HG03565 (cell line): Measurements from ENCODE around the gene NDOR1.

Experiments
- ATAC-seq: cut with Tn5 transposase; IDR thresholded peaks from one replicate; pipeline ENCODE4 v1.9.1; 2021; ENCODE audit warnings: mild to moderate bottlenecking, moderate library complexity; ENCODE audit not compliant: unreplicated experiment

The NDOR1 gene

DNA sequence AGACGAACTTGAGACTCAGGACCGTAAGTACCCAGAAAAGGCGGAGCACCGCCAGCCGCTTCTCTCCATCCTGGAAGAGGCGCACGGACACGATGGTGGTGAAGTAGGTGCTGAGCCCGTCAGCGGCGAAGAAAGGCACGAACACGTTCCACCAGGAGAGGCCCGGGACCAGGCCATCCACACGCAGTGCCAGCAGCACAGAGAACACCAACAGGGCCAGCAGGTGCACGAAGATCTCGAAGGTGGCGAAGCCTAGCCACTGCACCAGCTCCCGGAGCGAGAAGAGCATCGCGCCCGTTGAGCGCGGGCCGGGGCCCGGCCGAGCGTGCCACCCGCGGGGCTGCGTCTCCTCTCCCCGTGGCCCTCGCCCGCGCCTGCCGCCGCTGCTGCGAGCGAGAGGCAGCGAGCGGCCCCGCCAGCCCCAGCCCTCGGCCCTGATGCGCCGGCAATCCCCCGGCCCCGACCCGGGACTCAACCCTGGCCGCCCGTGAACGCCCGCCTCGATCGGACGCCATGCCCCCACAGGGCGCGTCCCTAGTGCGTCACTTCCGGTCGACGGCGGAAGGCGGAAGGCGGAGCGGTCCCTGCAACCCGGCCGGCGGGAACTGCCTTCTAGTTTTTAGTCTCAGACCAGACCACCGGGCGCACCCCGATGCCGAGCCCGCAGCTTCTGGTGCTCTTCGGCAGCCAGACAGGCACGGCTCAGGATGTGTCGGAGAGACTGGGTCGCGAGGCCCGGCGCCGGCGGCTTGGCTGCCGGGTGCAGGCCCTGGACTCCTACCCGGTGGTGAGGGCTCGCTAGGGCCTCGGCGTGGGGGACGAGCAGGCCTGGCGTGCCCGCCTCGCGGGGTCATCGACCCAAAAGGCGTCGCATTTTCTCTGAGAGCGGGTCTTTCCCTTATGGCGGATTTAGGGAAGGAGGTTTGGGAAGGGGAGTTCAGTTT, at the start of gene NDOR1, which contains the start of gene TMEM203:
Gene NDOR1, plus strand, starts transcription at position 575 of the 944 bp plus-strand sequence. Its CDS starts 78 bp downstream, at position 653.
Gene TMEM203, minus strand, starts transcription at position 523 of the 944 bp plus-strand sequence. Its CDS starts 234 bp downstream, at position 289.
- ATAC-seq, result peak; percentile 31

DNA sequence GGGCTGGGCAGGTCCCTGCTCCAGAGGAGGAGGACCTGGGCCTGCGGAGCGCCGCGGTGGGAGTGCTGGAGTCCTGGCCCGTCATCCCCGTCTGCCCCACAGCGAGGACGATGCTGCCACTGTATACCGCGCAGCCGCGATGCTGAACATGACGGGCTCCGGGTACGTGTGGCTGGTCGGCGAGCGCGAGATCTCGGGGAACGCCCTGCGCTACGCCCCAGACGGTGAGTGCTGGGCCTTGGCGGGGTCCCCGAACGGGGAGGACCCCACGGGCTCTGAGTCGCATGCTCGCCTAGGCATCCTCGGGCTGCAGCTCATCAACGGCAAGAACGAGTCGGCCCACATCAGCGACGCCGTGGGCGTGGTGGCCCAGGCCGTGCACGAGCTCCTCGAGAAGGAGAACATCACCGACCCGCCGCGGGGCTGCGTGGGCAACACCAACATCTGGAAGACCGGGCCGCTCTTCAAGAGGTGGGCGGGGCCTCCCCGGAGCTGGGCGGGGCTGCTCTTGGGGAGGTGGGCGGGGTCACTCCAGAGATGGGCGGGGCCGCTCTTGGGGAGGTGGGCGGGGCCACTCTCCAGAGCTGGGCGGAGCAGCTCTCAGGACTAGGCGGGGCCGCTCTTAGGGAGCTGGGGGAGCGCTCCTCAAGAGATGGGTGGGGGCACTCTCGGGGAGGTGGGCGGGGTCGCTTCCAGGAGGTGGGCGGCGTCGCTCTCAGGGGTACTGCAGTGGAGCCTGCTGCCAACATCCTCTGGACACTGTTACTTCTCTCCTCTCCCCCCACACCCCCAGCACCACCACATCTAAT, 48.7 kb upstream of the NDOR1 start:
- no peak for ATAC-seq

DNA sequence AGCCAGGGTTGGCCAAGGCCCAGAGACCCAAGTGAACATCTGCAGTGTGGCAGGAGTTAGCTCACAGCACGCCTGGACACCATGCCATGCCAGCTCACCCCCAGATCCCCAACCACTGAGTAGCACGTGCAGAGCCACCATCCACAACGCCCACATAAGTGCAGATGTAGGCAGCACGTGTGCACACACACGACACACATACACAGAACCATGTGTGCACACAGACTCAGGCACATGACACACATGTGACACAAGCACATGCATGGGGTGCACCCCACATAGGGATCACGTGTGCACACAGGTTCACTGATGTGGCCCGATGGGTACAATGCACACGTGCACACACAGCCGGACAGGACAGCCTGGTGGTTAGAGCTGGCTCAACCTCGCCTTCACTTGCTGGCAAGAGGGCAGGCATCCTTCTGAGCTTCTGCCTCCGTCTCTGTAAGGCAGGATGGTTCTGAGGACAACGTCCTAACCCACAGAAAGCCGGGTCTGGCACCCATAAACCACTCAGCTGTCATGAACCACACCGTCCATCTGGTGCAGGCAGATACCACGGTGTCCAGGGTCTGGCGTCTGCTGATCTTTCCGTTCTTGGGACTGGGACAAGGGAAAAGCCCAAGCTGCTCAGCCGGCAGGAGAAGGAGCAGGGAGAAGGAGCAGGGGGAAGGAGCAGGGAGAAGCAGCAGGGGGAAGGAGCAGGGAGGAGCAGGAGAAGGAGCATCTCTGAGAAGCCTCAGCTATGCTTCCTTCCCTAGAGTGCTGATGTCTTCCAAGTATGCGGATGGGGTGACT, 47.7 kb upstream of the NDOR1 start:
- ATAC-seq, result no peak

DNA sequence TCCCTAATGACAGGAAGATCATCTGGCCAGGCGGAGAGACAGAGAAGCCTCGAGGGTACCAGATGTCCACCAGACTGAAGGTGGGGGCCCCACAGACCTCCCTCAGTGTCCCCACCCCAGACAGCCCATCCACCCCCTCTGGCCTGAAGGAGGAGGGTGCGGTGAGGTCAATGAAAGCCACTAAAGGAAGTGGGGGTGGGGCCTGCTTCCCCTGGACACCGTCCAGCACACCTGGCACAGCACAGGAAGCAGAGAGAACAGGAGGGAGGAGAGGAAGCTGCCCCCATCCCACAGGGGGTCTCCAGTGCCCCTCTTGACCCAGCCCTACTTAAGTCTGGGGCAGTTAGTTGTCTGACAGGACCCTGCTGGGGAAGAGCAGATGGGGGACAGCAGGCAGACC, 46.9 kb upstream of the NDOR1 start:
- ATAC-seq, result no peak

DNA sequence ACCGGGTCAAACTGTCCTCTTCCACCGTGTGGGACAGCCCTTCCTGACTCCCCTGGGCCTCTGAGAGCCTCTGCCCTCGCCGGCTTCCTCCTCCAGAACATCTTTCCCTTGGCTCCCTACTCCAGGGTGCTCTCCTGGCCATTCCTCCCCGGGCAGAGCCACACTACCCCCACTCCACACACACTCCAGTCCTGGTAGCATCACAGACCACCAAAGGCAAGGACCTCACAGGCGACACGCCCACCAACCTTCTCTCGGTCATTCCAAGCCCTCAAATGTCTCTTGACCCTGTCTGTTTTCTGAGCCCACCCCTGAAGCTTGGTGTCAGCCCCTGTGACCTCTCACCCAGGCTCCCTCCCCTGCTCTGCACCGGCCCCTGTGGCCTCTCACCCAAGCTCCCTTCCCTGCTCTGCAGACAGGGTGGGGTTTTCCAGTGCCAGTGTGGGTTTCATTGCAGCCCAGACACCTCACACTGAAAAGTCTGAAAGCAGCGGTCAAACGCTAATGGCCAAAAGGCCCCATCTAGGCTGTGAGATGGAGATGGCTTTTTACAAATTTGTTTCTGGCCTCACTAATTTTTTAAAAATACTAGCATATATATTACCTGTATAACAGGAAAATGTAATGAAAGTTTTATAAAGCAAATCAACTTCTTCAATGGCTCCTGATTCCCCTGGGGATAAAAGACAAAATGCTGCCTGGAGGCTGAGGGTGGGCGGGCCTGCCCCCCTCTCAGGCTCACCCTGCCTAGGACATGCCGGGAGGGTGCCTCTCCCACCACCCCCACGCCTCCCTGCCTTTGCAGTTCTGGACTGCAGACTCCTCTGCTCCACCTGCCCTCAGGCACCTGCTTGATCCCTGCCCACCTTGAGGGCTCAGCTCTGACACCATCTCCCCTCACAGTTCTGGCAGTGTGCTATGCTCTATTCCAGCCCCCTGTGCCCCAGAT, 46.1 kb upstream of the NDOR1 start:
- ATAC-seq, result no peak

DNA sequence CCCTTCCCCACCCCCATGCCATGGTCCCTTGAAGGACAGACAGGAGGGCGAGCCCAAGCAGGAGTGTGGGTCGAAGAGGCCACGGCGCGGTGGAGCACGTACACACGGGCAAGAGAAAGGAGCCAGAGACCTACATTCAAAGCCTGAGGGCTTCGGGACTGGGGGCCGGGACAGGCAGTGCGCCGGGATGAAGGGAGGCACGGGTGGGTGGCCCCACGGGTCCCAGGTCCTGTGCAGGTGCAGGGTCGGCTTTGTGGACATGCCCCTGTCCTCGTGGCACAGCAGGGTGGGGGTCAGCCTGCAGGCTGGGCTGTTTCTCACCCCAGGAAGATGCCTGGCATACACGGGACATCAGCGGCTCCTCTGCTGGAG, 45.5 kb upstream of the NDOR1 start:
- no peak for ATAC-seq

DNA sequence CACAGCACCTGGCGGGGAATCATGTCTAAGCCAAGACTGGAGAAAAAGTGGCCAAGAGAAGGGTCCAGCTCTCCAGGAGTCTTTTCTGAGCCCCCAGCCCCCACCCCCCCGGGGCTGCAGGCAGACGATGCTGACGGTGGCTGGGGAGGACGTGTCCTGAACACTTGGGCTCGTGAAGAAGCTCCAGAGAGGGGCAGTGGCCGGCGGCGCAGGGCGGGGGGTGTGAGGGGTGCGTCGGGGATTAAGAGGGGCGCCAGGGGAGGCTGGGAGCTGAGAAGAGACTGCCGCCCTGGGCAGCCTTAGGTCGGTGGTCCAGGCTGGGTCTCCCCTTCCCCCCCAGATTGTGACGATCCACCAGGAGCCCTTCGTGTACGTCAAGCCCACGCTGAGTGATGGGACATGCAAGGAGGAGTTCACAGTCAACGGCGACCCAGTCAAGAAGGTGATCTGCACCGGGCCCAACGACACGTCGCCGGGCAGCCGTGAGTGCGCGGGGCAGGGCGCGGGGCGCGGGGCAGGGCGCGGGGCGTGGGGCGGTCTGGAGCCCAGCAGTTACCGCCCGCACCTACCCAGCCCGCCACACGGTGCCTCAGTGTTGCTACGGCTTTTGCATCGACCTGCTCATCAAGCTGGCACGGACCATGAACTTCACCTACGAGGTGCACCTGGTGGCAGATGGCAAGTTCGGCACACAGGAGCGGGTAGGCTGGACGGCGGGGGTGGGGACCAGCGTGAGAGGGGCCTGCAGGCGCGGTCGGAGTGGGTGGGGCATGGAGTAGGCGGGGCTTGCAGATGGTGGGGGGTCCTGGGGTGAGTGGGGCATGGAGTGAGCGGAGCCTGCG, 44.6 kb upstream of the NDOR1 start:
- ATAC-seq, result no peak

DNA sequence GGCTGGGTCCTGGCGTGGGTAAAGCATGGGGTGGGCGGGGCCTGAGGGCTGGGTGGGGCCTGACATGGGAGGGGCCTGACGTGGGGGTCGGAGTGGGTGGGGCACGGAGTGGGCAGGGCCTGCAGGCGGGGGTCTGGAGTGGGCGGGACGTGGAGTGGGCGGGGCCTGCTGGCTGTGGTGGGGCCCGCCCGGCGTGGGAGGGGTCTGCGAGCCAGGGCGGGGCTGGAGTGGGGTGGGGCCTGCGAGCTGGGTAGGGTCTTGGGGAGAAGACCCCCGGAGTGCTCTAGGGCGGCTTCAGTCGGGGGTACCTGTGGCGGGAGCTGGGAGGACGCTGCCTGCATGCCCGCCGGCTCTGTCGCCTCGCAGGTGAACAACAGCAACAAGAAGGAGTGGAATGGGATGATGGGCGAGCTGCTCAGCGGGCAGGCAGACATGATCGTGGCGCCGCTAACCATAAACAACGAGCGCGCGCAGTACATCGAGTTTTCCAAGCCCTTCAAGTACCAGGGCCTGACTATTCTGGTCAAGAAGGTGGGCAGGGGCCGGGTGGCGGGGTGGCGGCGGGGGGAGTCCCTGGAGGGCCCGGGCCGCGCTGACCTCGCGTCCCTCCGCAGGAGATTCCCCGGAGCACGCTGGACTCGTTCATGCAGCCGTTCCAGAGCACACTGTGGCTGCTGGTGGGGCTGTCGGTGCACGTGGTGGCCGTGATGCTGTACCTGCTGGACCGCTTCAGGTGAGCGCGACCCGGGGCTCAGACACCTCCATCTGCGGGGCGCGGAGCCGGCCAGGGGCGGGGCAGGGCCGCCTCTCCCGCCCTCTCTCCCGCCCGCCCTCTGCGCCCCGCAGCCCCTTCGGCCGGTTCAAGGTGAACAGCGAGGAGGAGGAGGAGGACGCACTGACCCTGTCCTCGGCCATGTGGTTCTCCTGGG, 43.7 kb upstream of the NDOR1 start:
- no peak for ATAC-seq

DNA sequence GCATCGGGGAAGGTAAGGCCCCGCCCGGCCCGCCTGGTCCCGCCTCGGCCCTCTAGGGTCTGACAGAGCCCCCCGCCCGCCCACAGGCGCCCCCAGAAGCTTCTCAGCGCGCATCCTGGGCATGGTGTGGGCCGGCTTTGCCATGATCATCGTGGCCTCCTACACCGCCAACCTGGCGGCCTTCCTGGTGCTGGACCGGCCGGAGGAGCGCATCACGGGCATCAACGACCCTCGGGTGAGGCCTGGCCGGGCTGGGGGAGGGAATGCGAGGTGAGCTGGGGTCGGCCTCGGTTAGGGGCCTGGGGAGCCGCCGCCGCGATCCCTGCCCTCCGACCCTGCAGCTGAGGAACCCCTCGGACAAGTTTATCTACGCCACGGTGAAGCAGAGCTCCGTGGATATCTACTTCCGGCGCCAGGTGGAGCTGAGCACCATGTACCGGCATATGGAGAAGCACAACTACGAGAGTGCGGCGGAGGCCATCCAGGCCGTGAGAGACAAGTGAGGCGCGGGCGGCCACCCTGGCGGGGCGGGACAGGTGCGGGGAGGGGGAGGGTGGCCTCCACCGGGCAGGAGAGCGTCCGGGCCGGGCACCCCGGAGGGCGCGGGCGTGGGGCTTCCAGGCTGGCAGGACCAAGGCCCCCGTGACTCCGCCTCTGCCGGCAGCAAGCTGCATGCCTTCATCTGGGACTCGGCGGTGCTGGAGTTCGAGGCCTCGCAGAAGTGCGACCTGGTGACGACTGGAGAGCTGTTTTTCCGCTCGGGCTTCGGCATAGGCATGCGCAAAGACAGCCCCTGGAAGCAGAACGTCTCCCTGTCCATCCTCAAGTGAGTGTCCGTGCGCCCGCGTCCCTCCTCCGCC, 42.8 kb upstream of the NDOR1 start:
- ATAC-seq, result no peak

DNA sequence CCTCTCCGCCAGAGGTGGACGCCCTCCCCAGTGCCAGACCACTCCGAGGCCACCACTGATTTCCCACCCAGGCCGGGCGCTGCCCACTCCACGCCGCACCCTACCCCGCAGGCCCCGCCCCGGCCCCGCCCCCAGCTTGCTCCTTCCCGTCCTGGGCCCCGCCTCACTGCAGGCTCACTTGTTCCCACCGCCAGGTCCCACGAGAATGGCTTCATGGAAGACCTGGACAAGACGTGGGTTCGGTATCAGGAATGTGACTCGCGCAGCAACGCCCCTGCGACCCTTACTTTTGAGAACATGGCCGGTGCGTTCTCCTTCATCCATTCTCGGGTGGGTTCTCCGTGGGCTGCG, 42.2 kb upstream of the NDOR1 start:
- no peak for ATAC-seq

DNA sequence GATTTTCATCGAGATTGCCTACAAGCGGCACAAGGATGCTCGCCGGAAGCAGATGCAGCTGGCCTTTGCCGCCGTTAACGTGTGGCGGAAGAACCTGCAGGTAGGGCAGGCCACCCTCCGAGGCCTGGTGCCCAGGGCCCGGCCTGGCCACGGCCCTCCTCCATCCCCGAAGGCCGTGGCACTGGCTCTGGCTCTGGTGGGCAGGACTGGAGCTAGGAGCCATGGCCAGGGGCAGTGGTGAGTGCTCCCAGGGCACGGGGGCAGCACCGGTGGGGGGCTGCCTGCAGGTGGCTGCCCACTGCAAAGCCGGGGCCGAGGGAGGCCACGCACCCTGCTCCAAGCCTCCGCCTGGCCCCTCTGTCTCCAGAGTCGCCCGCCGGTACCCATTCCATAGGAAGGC, 41.7 kb upstream of the NDOR1 start:
- ATAC-seq, result no peak

DNA sequence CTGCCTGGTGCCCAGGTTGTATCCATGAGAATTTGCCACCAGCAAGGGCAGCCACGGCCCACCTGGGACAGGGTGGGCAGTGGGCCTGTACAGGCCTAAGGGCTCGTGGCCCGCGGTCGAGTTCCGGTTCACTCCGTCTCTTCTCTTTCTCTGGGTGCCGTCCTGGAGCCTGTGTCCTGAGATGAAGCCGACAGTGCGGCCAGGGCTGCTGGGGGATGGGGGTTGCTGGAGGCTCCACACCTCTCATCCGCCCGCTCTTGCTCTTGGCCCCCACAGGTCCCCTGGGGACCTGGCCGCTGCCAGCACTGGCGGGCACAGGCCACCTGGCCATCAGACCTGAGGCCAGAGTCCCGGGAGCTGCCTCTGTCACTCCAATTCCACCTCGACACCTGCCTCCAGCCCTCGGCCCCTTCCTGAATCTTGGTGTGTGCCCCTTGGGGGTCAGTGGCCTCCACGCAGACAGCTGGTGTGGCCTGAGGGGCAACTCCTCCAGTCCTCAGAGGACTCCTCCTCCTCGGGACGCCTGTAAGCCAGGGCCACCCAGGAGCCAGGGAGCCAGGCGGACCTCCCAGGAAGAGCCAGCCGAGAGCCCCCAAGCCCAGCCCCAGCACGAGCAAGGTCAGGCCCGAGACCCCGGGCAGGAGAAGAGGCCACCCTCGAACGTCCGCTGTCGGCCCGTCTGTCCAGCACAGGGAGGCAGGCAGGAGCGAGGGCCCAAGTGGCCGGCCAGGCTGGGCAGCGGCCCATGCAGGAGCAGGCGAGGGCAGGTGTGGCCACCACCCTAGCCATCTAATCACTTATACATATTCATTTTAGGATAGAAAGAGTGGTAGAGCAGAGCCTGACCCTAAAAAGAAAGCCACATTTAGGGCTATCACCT, 40.9 kb upstream of the NDOR1 start:
- no peak for ATAC-seq

DNA sequence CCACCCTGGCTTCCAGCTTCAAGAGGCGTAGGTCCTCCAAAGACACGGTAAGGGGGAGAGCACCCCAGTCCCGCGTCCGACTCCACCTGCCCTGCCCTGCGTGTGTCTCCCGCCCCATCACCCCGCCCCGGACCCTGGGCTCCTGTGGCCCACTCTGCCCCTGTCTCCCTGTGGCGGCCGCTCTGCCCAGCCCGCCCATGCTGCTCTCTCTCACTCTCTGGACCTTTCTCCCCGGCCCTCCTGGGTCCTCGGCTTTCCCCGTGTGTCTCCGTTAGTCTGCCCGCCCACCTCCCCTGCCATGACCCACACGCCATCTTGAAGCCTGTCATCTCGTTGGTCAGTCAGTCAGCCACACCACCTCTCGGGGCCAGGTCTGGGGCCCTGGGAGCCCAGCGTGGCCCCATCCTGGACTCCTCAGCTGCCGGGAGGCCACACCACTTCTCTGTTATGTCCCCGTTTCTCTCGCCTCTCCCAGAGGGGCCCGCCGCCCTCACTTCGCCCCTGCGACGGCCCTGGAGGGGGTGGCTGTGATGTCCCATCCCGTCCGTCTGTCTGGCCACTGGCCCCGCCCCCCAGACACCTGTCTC, 40.2 kb upstream of the NDOR1 start:
- ATAC-seq, result no peak

DNA sequence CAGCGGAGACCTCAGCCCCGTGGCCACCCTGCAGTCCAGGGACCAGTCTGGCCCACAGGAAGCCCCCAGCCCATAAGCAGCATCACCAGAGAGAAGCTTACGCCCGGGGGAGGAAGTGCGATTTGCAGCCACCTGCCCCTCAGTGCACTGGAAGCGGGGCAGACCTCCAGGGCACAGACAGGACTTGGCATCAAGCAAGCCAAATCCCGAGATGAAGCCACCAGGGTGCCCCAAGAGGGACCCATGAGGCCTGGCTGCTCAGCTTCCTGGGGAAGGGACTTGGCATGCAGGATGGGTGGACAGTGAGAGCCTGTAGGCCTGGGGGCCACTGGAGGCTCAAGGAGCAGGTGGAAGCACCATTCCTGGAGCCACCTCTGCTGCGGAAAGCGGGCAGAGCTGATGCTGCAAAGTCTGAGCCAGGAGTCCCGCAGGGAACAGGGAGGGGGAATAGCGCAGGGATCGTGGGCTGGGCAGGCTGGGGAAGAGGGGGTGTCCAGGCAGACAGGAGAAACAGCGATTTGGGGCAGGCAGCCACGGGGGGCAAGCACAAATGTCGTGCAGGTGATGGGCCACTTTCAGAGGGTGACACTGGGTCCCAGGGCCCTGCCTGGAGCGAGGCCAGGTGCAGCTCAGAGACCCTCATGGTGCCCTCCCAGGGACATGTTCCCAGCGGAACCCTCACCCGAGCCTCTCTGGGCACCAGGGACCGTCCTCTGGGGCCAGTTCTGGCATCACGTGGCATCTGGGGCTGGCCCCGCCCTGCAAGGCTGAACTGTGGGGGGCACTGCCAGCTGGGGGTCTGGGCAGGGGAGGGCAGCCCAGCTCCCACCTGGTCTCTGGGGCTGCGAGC, 38.9 kb upstream of the NDOR1 start:
- no peak for ATAC-seq

DNA sequence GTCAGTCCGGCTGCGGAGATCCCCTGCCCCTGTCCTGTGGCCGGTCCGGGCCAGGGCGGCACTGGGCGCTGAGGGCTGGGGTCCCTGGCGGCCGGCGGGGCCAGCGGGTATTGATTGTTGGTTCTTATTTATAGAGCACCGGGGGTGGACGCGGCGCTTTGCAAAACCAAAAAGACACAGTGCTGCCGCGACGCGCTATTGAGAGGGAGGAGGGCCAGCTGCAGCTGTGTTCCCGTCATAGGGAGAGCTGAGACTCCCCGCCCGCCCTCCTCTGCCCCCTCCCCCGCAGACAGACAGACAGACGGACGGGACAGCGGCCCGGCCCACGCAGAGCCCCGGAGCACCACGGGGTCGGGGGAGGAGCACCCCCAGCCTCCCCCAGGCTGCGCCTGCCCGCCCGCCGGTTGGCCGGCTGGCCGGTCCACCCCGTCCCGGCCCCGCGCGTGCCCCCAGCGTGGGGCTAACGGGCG, 38.2 kb upstream of the NDOR1 start:
- ATAC-seq, result no peak
